PFSK-1 (cell line): ENCODE data around the gene EFCAB6.

Source experiments
- FOXP2 ChIP-seq: optimal IDR thresholded peaks from 2 replicates; pipeline ENCODE3; 2011; ENCODE audit warnings: borderline replicate concordance, control low read depth, inconsistent platforms; ENCODE audit not compliant: insufficient read depth; ENCODE audit errors: extremely low read length, extremely low read depth
- POLR2AphosphoS5 ChIP-seq: IDR thresholded peaks from 2 replicates; pipeline ENCODE4 v1.6.1; 2012; ENCODE audit warnings: low read depth, mild to moderate bottlenecking, control low read depth, low read length, moderate library complexity
- REST ChIP-seq, 2 experiments: IDR thresholded peaks; 2 replicates each; pipeline versions ENCODE4 v1.6.1 to v1.8.0; 2011 to 2012; ENCODE audit warnings: low read depth in 2 of 2, low read length in 2 of 2, control low read depth in 1 of 2, inconsistent platforms in 1 of 2, mild to moderate bottlenecking in 1 of 2, moderate library complexity in 1 of 2; ENCODE audit not compliant: insufficient read depth in 1 of 2
- SIN3A ChIP-seq: IDR thresholded peaks from 2 replicates; pipeline ENCODE4 v1.6.1; 2012; ENCODE audit warnings: mild to moderate bottlenecking, low read length, moderate library complexity, borderline replicate concordance; ENCODE audit not compliant: insufficient read depth
- TAF1 ChIP-seq: IDR thresholded peaks from 2 replicates; pipeline ENCODE4 v1.6.1; 2012; ENCODE audit warnings: low read length, control low read depth, borderline replicate concordance; ENCODE audit not compliant: insufficient read depth

EFCAB6 gene

GRCh38 chr22:43550024-43550620 lies 262.0 kb downstream of the EFCAB6 start:
- TF ChIP-seq TAF1 = no peak
- no peak for TF ChIP-seq POLR2AphosphoS5
- TF ChIP-seq FOXP2 = no peak
- TF ChIP-seq REST (IDR thresholded peaks at IDR 0.05; ENCODE audit: insufficient read depth in 1 of 2, low read depth in 2 of 2, low read length in 2 of 2) = no peak
- TF ChIP-seq SIN3A = no peak

GRCh38 chr22:43546186-43546585 lies 265.9 kb downstream of the EFCAB6 start:
- no peak for TF ChIP-seq FOXP2

- TF ChIP-seq REST (IDR thresholded peaks at IDR 0.05; ENCODE audit: insufficient read depth in 1 of 2, low read depth in 2 of 2, low read length in 2 of 2) = no peak
- no peak for TF ChIP-seq TAF1
- TF ChIP-seq POLR2AphosphoS5 = no peak
- no peak for TF ChIP-seq FOXP2
- TF ChIP-seq SIN3A = no peak
Measured at GRCh38 chr22:43544289-43544673, 267.8 kb downstream of the EFCAB6 start.

- no peak for TF ChIP-seq TAF1
- TF ChIP-seq SIN3A = no peak
- no peak for TF ChIP-seq FOXP2
- TF ChIP-seq REST (IDR thresholded peaks at IDR 0.05; ENCODE audit: insufficient read depth in 1 of 2, low read depth in 2 of 2, low read length in 2 of 2) = no peak
- no peak for TF ChIP-seq POLR2AphosphoS5
Measured at GRCh38 chr22:43543522-43544288, 268.4 kb downstream of the EFCAB6 start.

- no peak for TF ChIP-seq TAF1
- TF ChIP-seq SIN3A = no peak
- TF ChIP-seq REST (IDR thresholded peaks at IDR 0.05; ENCODE audit: insufficient read depth in 1 of 2, low read depth in 2 of 2, low read length in 2 of 2) = no peak
- TF ChIP-seq POLR2AphosphoS5 = no peak
- no peak for TF ChIP-seq FOXP2
Measured at GRCh38 chr22:43542681-43543521, 269.2 kb downstream of the EFCAB6 start.
